CD4-positive, alpha-beta T cell treated with Interleukin-2 at 100 ng/mL for 4 hours (primary cell): ENCODE data around the gene TRIM14.
"Not testable (repeated sequence)": the region's sequence is repeated elsewhere in the genome, so short reads cannot be mapped to it uniquely, and the experiment has no call there.

Experiments
- DNase-seq: peaks from one replicate; pipeline ENCODE4 v3.0.0-alpha.2; 2020; ENCODE audit warnings: low spot score

The TRIM14 gene

DNA sequence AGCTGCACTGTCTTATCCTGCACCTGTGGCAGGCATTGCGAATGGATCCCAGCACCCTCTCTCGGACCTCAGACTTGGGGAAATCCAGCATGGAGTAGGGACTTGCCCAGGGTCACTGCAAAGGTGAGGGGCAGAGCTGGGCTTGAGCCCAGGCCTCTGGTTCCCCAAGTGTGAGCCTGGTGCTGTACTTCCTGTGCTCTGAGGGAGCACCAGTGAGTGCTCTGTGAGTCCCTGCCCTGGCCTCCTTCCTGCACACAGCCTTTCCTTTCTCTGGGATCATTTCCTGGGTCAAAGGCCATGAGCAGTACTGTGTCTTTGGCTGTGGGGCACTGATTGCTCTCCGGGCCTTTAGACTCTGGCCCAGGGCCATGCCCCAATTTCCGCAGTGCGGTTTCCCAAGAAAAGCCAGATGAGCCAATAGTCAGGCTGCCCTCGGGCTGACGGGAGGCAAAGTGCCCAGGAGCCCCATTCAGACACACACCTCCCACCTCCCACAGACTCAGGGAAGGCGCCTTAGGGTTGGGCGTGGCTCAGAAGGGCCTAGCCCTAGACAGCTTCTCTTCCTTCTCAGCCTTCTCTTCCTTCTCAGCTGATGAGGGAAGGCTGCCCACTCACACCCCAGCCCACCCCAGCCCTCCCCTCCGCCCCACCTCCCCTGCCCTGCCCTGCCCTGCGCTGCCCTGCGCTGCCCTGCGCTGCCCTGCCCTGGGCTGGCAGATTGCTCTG lies 23.3 kb upstream of the TRIM14 start:
- no peak for DNase-seq

DNA sequence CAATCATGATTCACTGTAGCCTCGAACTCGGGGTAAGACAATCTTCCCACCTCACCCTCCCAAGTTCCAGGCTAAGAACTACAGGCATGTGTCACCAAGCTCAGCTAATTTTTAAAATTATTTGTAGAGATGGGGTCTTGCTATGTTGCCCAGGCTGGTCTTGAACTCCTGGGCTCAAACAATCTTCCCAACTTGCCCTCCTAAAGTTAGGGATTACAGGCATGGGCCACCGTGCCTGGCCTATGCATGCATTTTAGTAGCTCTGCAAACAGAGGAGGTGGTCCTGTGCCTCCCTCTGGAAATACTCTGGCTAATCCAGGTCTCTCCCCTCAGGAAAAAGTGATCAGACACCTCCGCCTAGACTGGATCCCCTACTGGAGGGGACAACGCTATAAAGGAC lies 21.5 kb upstream of the TRIM14 start:
- no peak for DNase-seq

DNA sequence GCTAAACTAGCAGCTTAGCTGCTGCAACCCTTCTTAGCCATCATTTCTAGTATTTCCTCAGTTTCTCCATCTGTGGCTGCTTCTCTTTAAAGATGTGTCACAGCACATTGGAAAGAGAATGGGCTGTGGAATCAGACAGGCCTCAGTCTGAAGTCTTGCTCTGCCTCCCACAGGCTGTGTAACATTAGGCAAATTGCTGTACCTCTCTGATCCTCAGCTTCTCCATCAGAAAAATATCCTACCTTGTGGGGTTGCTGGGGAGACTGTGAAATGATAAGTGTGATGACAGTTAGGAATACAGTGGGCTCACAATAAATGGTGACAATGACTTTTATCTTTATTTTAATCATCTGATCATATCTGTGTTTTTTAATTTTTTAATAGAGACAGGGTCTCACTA lies 17.5 kb upstream of the TRIM14 start:
- DNase-seq = no peak

DNA sequence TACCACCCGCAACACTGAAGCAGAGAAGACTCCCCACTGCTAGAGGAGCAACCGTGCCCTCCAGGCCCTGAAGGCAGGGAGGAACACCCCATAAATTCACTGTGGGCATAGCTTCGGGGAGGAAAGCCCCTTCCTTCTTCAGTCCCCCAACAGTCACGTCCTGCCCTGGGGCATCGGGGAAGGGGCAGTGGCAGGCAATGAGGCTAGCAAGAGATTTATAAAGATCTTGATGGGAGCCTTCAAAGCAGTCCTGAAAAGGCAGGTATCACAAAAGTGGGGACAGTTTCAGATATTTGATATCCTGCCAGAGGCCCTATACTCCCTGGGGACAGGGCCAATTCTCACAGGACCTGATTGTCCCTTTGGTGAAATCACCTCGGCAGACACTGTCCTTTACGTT lies 16.9 kb upstream of the TRIM14 start:
- DNase-seq = no peak

DNA sequence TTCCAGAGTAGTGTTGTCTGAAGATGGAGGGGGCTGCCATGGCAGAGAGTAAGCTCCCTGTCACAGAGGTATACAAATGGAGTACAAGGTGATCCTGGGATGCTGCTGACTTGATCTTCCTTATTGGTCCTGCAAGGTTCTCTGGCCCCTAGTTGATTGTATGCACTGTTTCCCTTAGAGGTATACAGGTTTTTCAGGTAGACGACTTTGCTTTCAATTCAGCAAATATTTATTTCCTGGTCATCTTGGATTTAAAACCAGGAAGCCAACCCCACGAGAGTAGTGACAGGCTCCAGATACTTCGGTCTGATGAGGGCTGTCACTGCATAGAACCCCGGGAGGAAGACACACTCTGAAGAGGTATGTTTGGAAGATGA lies 16.5 kb upstream of the TRIM14 start:
- DNase-seq = no peak

DNA sequence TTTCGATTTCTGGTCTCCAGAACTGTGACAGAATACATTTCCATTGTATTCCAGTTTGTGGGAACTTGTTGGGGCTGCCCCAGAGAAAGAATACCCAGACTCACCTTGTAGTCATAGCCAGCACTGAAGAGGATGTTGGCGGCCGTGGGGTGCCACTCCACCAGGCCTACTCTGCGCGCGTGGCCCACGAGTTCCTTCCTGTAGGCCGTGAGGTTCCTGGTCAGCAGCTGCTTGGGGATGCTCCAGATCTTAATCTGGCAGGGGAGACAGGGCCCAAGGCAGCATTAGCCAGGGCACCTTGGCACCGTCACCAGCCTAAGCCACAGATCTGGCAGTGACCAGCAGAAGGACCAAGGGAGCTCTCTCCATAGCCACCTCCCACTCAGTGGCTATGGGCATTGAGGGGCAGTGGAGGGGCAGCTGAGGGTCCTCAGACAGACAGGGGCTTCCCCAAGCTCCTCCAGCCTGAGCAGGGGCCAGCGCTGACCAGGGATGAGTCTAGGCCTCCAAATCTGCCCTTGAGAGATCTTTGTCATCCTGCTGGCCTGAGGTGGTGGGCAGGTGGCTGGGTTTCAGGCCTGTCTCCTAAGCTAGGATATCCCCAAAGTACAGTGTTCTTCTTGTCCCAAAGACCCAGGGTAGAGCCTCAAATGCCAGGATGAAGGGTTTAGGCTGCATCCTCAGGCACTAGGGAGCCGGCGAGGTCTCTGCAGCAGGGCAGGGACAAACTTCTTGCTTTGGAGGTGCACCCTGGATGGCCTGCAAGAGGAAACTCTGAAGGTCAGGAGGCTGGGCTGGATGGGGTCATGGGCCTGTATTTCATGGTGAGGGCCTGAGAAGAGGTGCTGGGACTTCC lies 15.9 kb upstream of the TRIM14 start:
- no peak for DNase-seq

DNA sequence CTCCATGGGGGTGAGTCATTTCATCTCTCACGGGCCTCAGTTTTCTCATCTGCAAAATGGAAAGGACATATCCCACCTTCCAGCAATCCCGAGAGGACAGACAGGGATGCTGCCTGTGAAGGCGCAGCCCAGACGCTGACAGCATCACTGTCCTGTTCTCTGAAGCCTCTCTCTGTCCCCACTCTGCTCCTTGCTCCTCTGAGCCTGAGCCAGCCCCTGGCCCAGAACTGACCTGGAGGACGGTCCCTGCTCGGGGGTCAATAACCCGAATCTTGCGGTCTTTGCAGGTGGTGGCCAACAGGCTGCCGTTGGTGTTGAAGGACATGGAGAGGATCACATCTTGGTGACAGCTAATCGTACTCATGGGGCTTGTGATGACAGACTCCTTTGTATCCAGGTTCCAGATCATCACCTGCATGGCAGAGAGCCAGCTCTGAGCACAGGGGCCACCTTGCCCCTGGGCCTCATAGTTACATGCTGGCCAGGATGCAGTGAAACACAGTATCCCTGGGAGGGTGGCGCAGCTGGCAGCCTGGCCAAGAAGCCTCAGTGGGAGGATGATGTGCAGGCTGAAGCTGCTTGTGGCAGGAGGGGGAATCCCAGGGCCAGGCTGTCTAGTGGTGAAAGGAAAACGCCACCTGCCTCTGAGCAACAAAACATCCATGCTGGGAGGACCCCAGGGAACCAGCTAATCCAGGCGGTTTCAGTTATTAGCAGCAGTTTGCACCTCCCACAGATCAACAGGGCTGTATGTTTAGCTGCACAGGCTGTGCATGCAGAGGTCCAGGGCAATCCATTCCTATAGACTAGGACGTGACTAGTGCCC lies 14.0 kb upstream of the TRIM14 start:
- DNase-seq = no peak

DNA sequence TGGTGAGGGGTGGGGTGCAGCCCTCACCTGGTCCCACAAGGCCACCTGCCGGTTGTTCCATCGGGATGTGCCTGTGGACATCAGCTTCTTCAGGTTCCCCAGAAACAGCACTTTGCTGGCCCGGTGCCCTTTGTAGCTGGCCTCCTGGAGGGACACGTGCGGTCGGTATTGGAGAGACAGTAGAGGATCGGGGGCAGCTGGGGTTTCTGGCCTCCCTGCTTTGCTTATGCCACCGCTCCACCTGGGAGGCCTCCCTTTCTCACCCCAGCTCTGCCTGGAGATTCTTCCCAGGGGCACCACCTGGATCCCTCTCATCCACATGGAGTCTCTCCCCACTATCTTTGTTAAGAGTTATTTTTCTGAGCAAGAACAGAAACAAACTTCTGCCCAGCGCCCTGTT lies 13.1 kb upstream of the TRIM14 start:
- DNase-seq = no peak

DNA sequence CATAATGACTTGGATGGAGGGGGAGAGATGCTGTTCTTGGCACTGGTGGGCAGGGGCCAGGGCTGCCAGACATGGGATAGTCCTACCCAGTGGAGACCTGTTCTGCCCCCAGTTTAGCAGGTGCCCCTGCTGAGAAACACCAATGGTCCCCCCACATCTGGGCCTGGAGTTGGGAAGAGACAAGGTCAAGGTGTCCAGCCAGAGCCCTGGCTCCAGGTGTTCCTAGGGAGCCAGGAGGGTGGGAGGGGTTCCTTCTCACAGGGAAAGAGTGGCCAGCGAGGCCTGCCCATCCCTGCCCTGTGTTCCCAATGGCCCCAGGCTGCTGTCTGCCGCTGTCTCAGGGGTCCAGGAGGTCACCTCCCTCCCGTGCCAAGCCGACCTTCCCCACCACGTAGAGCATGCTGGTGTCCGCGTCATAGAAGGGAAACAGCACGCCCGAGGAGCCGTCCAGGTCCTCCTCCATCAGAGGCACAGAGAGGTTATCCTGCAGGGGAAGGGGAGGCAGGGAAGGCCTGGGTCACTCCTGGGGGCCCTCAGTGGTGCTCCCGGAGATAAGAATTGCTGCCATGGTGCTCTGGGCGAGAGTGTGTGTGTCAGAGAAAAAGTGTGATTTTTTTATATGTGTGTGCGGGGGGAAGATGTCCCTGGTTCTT lies 11.7 kb upstream of the TRIM14 start:
- no peak for DNase-seq

DNA sequence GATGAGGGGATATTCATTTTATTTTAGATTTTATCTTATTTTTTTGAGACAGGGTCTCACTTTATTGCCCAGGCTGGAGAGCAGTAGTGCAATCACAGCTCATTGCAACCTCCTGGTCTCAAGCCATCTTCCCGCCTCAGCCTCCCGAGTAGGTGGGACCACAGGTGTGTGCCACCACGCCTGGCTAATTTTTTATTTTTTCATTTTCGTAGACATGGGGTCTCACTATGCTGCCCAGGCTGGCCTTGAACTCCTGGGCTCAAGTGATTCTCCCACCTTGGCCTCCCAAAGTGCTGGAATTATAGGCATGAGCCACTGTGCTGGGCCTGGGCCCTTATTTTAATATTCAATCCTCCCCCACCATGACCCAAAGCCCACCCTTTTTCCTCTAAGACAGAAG lies 11.0 kb upstream of the TRIM14 start:
- not testable (repeated sequence) for DNase-seq

DNA sequence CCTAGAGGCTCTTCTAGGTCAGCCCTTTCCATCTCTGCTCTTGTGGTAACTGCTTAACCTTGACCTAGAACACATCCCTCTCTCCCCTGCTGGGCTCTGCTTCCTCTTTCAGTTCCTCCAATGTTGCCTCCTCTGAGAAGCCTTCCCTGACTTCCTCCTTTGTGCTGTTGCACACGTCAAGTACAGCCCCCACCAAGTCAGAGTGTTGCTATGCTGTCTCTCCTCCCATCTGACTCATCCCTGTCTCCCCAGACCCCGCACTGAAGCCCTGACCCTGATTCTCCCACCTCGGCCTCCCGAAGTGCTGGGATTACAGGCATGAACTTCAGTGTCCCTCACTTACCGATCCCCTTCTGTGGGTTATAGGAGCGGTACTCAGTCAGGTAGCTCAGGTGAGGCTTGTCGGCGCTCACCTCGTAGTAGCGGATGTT lies 10.4 kb upstream of the TRIM14 start:
- no peak for DNase-seq

DNA sequence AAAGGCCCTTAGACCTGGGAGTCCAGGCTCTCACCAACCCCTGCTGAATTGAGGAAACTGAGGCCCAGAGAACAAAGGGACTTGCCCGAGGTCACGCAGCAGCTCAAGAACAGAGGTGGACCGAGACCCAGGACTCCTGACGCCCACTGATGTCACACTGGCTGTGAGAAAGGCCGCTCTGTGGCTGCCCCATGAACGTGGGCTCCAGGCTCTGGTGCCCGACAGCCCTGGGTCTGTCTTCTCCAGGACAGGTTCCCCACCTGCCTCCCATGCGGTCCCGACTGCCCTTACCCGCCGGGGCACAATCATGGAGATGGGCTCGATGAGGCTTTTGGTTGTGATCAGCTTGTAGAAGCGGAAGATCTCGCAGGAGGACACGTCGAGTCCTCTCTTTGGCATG lies 9.3 kb upstream of the TRIM14 start:
- no peak for DNase-seq

DNA sequence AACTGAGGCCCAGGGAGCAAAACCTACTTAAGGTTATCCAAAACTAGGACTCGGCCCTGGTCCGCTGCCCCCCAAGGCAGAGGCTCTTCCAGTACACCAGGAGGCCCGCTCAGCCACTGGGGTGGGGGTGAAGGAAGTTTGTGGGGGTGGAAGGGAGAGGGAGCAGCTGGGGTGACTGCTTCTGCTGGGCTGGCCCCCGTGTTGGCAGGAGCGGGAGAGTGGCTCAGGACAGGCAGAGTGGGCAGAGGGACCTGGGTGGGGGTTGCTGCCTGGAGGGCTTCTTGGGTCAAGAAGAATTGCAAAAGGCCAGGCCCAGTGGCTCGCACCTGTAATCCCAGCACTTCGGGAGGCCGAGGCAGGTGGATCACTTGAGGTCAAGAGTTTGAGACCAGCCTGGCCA lies 8.2 kb upstream of the TRIM14 start:
- DNase-seq = no peak

DNA sequence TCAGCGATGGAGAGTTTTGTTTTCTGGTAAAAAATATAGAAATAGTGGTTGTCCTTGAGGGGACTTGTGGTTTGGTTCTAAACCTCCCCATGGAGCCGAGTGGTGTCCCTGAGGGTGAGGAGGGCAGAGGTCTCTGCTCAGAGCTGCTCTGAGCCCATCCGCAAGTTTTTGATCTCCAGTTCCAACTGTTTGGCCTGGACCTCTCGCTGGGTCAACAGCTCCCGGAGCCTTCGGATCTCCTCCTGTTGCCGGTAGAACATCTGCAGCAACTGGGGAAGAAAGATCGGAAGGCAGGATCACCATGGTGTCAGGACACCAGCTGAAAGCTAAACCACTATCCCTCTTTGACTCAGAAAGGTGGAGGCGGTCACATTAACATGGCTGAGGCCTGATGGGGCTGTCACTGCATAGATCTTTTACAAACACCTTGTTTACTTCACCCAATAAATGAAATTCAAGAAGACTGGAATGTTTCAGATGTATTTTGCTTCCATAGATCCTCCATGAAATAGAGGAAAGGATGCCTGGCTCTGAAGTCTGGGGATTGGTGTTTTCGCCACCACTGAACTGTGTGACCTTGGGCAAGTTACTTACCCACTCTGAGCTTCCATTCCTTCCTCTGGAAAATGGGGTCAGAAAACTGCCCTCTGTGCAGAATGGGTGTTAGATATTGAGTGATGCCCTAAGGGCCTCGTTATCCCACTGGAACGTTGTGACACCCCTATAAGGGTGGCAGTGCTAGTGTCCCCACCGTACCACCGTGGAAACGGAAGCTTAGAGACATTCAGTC lies 5.8 kb upstream of the TRIM14 start:
- DNase-seq = no peak

DNA sequence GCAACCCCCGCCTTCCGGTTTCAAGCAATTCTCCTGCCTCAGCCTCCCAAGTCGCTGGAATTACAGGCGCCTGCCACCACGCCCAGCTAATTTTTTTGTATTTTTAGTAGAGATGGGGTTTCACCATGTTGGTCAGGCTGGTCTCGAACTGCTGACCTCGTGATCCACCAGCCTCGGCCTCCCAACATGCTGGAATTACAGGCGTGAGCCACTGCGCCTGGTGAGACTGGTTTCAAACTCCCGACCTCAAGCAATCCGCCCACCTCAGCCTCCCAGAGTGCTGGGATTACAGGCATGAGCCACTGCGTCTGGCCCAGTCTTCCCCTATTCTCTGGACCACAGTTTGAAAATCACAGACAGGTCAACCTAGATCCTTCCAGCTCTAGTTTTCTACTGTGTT lies 5.1 kb upstream of the TRIM14 start:
- DNase-seq = not testable (repeated sequence)

DNA sequence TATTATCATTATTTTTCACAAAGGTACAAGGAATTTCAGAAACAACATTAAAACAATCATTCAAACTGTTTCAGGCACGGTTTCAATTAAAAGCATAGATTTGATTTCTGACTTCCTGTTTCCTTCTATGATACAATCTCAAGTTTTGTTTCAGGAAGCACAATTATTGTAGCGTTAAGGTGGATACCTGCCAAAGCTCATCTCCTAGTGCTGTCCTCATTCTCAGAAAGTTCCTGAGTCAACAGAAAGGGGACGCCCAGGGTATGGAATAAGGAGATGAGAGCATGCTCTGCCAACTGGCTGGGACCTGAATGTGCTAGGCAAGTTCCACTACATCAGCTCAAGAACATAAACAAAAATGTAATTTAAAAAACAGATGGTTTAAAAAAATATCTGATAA lies 2.0 kb upstream of the TRIM14 start:
- peak; percentile 44 for DNase-seq

DNA sequence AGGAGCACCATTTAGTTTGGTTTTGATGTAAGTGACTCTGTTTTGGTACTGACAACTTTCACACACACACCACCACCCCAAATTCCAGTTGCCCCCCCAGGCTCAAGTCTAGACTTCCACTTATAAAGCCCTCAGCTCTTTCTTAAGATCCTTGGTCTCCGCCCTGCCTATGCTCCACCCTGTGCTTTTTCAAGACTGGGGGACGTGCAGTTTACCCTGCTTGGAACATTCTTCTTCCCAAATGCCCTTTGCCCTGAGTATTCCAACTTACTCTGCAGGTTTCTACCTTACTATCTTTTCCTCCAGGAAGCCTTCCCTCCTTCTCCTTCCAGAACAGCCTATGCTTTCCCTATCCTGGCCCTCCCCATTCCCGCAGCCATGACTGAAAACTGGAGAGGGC lies 1.5 kb upstream of the TRIM14 start:
- DNase-seq = no peak

DNA sequence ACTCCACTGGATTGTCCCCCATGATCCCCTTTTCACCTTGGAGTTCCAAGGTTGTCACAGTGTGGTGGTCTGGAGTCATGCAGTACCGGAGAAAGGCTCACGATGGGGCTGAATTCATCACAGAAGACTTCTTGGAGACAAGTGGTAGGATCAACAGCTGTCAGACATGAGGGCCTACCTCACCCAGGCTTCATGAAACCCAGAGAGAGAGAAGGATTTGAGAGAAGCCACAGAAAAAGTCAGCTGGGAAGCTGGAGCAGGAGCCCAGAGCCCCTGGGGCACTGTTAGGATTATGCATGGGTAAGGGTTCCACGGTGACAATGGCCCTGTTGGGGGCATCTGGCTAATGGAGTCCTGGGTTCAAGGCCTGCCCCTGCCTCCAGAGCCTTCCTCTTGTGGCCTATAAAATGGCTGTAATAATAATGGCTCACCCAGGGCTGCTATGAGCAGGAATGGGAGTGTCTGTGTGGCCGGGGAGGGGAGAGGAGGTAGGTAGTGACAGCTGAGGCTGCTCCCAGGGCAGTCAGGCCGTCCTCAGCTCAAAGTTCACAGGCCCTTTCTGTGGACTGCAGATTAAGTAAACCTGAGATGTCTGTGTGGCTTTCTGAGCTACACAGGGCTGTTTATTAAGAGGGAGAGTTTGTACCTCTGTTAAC lies 910 bp downstream of the TRIM14 start:
- peak; percentile 68 for DNase-seq

DNA sequence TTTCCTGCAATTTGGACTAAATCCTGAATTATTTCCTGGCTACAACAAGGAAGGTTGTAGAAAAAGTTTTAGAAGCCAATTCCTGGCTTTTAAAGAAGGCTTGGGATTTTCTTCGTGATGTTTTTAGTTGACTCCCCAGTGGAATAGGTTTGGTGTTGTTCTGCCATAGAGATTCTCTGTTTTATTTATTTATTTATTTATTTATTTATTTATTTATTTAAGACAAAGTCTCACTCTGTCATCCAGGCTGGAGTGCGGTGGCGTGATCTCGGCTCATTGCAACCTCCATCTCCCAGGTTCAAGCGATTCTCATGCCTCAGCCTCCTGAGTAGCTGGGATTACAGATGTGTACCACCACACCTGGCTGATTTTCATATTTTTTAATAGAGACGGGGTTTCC lies 1.9 kb downstream of the TRIM14 start:
- DNase-seq = not testable (repeated sequence)

DNA sequence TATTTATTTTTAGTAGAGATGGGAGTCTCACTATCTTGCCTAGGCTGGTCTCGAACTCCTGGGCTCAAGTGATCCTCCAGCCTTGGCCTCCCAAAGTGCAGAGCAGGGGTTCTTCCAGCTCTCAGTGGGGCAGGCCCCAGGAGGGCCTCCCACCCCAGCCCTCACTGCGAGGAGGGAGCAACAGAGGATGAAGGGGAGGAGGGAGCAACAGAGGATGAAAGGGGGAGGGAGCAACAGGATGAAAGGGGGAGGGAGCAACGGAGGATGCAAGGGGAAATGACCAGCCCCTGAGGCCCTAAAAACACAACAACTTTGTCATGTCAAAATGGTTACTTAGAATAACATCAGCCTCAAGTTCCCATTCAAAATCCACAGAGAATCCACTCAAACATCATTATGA lies 10.0 kb downstream of the TRIM14 start:
- DNase-seq = no peak

DNA sequence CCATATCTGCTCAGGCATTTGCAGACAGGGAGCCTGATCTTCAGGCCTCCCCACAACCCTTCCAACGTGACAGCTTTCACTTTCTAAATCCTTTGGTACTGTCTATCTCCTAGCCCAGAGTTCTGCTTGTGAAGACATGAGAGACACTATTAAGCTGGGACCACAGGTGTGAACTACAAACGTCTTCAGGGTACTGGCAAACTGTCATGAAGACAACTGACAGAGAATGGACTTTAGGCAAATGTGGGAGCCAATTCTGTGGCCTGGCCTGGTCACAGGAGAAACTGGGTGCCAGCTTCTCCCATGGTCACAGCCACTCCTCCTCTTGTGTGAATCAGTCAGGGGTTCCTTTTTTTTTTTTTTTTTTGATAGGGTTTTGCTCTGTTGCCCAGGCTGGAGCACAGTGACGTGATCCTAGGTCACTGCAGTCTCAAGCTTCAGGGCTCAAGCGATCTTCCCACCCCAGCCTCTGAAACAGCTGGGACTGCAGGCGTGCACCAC lies 10.4 kb downstream of the TRIM14 start:
- DNase-seq = peak; percentile 62
